ENCODE results near the gene KIF3C. TPM values are rescaled to one million over a fixed set of nuclear protein-coding genes. Genes with fewer than 3 reads are reported as not detected.
"Not testable (repeated sequence)": the region's sequence is repeated elsewhere in the genome, so short reads cannot be mapped to it uniquely, and the experiment has no call there.

KIF3C gene
- total RNA-seq, 2 donors from 2014 or later = 0.93 to 2.5 TPM

- no peaks in the 10 kb centered on the region for H3K36me3 Mint-ChIP-seq
- DNase-seq (ENCODE audit: low spot score) (no peak), ATAC-seq (no peak)
- no peak overlapping the region for H3K4me3 Mint-ChIP-seq
- no peaks in the 10 kb centered on the region for H3K4me1 Mint-ChIP-seq (ENCODE audit: low read depth in 2 of 2)
- H3K9me3 Mint-ChIP-seq = no peaks in the 10 kb centered on the region
- no peaks in the 10 kb centered on the region for H3K27me3 Mint-ChIP-seq
- no peak overlapping the region for H3K27ac Mint-ChIP-seq
Measured at GRCh38 chr2:25933622-25934021, 48.7 kb downstream of the KIF3C start.

- no peak for ATAC-seq
- H3K27ac Mint-ChIP-seq = no peak overlapping the region
Measured at GRCh38 chr2:25929789-25930473, 52.4 kb downstream of the KIF3C start.

GRCh38 chr2:25928668-25929067 is 53.6 kb downstream of the KIF3C start:
- H3K9me3 Mint-ChIP-seq = no peaks in the 10 kb centered on the region
- DNase-seq (ENCODE audit: low spot score) (no peak), ATAC-seq (peak in 1 of 2 donors; percentile 45)
- H3K27ac Mint-ChIP-seq = no peak overlapping the region
- H3K27me3 Mint-ChIP-seq = no peaks in the 10 kb centered on the region
- no peak overlapping the region for H3K4me3 Mint-ChIP-seq
- H3K36me3 Mint-ChIP-seq = no peaks in the 10 kb centered on the region
- H3K4me1 Mint-ChIP-seq (ENCODE audit: low read depth in 2 of 2) = no peaks in the 10 kb centered on the region

More at GRCh38 chr2:25929789-25930473, 52.4 kb downstream of the KIF3C start:
- Mint-ChIP-seq H3K27me3 (no peaks in the 10 kb centered on the region), H3K4me1 (ENCODE audit: low read depth in 2 of 2) (no peaks in the 10 kb centered on the region), H3K9me3 (no peaks in the 10 kb centered on the region), H3K4me3 (no peak overlapping the region), H3K36me3 (no peaks in the 10 kb centered on the region)
- no peak for DNase-seq (ENCODE audit: low spot score)

GRCh38 chr2:25926984-25927756 is 55.1 kb downstream of the KIF3C start:
- Mint-ChIP-seq H3K27ac (no peak overlapping the region), H3K27me3 (no peaks in the 10 kb centered on the region), H3K36me3 (no peaks in the 10 kb centered on the region), H3K4me3 (peak overlapping the region; percentile 24), H3K9me3 (no peaks in the 10 kb centered on the region), H3K4me1 (ENCODE audit: low read depth in 2 of 2) (no peaks in the 10 kb centered on the region)
- peak in 1 of 2 donors; percentile 75 for ATAC-seq
- no peak for DNase-seq (ENCODE audit: low spot score)

GRCh38 chr2:25922501-25922900 is 59.8 kb downstream of the KIF3C start:
- Mint-ChIP-seq H3K4me3 (no peak overlapping the region), H3K27me3 (no peaks in the 10 kb centered on the region), H3K4me1 (ENCODE audit: low read depth in 2 of 2) (no peaks in the 10 kb centered on the region), H3K36me3 (no peaks in the 10 kb centered on the region), H3K27ac (no peak overlapping the region), H3K9me3 (no peaks in the 10 kb centered on the region)
- DNase-seq (ENCODE audit: low spot score) = no peak
- no peak for ATAC-seq

- Mint-ChIP-seq H3K27ac (no peak overlapping the region), H3K9me3 (no peaks in the 10 kb centered on the region), H3K4me1 (ENCODE audit: low read depth in 2 of 2) (peaks cover 9 to 11% of the 10 kb centered on the region in 2 donors), H3K36me3 (no peaks in the 10 kb centered on the region), H3K4me3 (no peak overlapping the region), H3K27me3 (no peaks in the 10 kb centered on the region)
- ATAC-seq = no peak
- no peak for DNase-seq (ENCODE audit: low spot score)
Measured at GRCh38 chr2:25920786-25921415, 61.4 kb downstream of the KIF3C start.

- DNase-seq (ENCODE audit: low spot score) = no peak
- H3K27ac Mint-ChIP-seq = no peak overlapping the region
- no peaks in the 10 kb centered on the region for H3K27me3 Mint-ChIP-seq
- no peak for ATAC-seq
- H3K9me3 Mint-ChIP-seq = no peaks in the 10 kb centered on the region
- no peak overlapping the region for H3K4me3 Mint-ChIP-seq
- peaks cover 9 to 14% of the 10 kb centered on the region in 2 donors for H3K4me1 Mint-ChIP-seq (ENCODE audit: low read depth in 2 of 2)
- no peaks in the 10 kb centered on the region for H3K36me3 Mint-ChIP-seq
Measured at GRCh38 chr2:25920336-25920735, 62.0 kb downstream of the KIF3C start.

GRCh38 chr2:25917832-25918231 is 64.5 kb downstream of the KIF3C start:
- no peak for DNase-seq (ENCODE audit: low spot score)
- H3K36me3 Mint-ChIP-seq = no peaks in the 10 kb centered on the region
- H3K27me3 Mint-ChIP-seq = no peaks in the 10 kb centered on the region
- H3K4me1 Mint-ChIP-seq (ENCODE audit: low read depth in 2 of 2) = peaks cover 9 to 14% of the 10 kb centered on the region in 2 donors
- no peak overlapping the region for H3K4me3 Mint-ChIP-seq
- no peaks in the 10 kb centered on the region for H3K9me3 Mint-ChIP-seq
- H3K27ac Mint-ChIP-seq = no peak overlapping the region
- ATAC-seq = no peak

GRCh38 chr2:25917411-25917810 is 64.9 kb downstream of the KIF3C start:
- H3K36me3 Mint-ChIP-seq; ATAC-seq; H3K9me3 Mint-ChIP-seq; H3K4me3 Mint-ChIP-seq; DNase-seq (ENCODE audit: low spot score); H3K27ac Mint-ChIP-seq; H3K27me3 Mint-ChIP-seq: not testable (repeated sequence)
- peaks cover 9 to 14% of the 10 kb centered on the region in 2 donors for H3K4me1 Mint-ChIP-seq (ENCODE audit: low read depth in 2 of 2)

GRCh38 chr2:25915944-25916772 is 66.1 kb downstream of the KIF3C start:
- H3K9me3 Mint-ChIP-seq, H3K27me3 Mint-ChIP-seq, H3K36me3 Mint-ChIP-seq, ATAC-seq: not testable (repeated sequence)
- peak; percentile 63 for DNase-seq (ENCODE audit: low spot score)
- Mint-ChIP-seq H3K4me3 (peak overlapping the region; percentile 86), H3K4me1 (ENCODE audit: low read depth in 2 of 2) (peaks cover 9 to 14% of the 10 kb centered on the region in 2 donors), H3K27ac (peak overlapping the region; percentile 43 to 60)

- not testable (repeated sequence) for H3K27me3 Mint-ChIP-seq; ATAC-seq; H3K4me3 Mint-ChIP-seq; DNase-seq (ENCODE audit: low spot score); H3K9me3 Mint-ChIP-seq; H3K36me3 Mint-ChIP-seq; H3K27ac Mint-ChIP-seq
- H3K4me1 Mint-ChIP-seq (ENCODE audit: low read depth in 2 of 2) = peaks cover 9 to 14% of the 10 kb centered on the region in 2 donors
Measured at GRCh38 chr2:25915411-25915810, 66.9 kb downstream of the KIF3C start.

- not testable (repeated sequence) for H3K36me3 Mint-ChIP-seq; H3K4me3 Mint-ChIP-seq; H3K27ac Mint-ChIP-seq; ATAC-seq; DNase-seq (ENCODE audit: low spot score); H3K9me3 Mint-ChIP-seq; H3K27me3 Mint-ChIP-seq
- H3K4me1 Mint-ChIP-seq (ENCODE audit: low read depth in 2 of 2) = peaks cover 9 to 14% of the 10 kb centered on the region in 2 donors
Measured at GRCh38 chr2:25913696-25913973, 68.7 kb downstream of the KIF3C start.

GRCh38 chr2:25912851-25913695 is 69.2 kb downstream of the KIF3C start:
- no peak for ATAC-seq
- no peaks in the 10 kb centered on the region for H3K36me3 Mint-ChIP-seq
- H3K4me1 Mint-ChIP-seq (ENCODE audit: low read depth in 2 of 2) = peaks cover 9 to 14% of the 10 kb centered on the region in 2 donors
- DNase-seq (ENCODE audit: low spot score) = no peak
- H3K4me3 Mint-ChIP-seq = no peak overlapping the region
- no peaks in the 10 kb centered on the region for H3K27me3 Mint-ChIP-seq
- no peaks in the 10 kb centered on the region for H3K9me3 Mint-ChIP-seq
- no peak overlapping the region for H3K27ac Mint-ChIP-seq
